Endothelial cell of umbilical vein (primary cell): ENCODE measurements around the gene UNCX. TPM values are rescaled to one million over a fixed set of nuclear protein-coding genes. Genes with fewer than 3 reads are reported as not detected.

ENCODE experiments used
- BruUV-seq: library from RNA; stranded (reverse); fragments of 400-500 nt; replicated peaks from 2 replicates; lab custom pipeline; 2021; lab: Mats Ljungman, UMichigan
- CTCF ChIA-PET: fragments of 300-600, 350-600 bp; sonication (Branson Sonifier 250); formaldehyde crosslinking; loops from one replicate; lab custom pipeline; 2021; ENCODE audit warnings: antibody characterized with exemption, inconsistent platforms; lab: Charles Lee
- POLR2A ChIA-PET: fragments of 300-600, 350-600 bp; sonication (Branson Sonifier 250); formaldehyde crosslinking; loops from one replicate; lab custom pipeline; 2021; ENCODE audit warnings: antibody characterized with exemption, inconsistent platforms; lab: Charles Lee
- DNase-seq: peaks from one replicate; pipeline ENCODE4 v3.0.0-alpha.2; 2011; ENCODE audit warnings: low read depth, low spot score
- FAIRE-seq: peaks from 2 replicates; lab custom pipeline; 2011; peaks lifted over from hg19 to GRCh38; lab: Jason Lieb, UNC
- H2AFZ ChIP-seq: 2 replicates; pipeline ENCODE4 v1.6.0; 2012; ENCODE audit warnings: low read depth, low read length, control low read depth, inconsistent platforms
- H3K27ac ChIP-seq: 2 replicates; pipeline ENCODE4 v1.5.1; 2011; ENCODE audit warnings: low read depth, mild to moderate bottlenecking, control low read depth, low read length, moderate library complexity; ENCODE audit not compliant: insufficient read depth
- H3K27me3 ChIP-seq, 2 experiments: 2 replicates each; pipeline versions ENCODE4 v1.6.0 to v1.6.1; 2011; ENCODE audit warnings: low read length in 2 of 2, mixed read lengths in 1 of 2; ENCODE audit not compliant: control insufficient read depth in 2 of 2, insufficient read depth in 2 of 2
- H3K36me3 ChIP-seq, 2 experiments: 2 replicates in 1 of 2; 3 replicates in 1 of 2; pipeline ENCODE4 v1.5.1; 2011; ENCODE audit warnings: low read length in 2 of 2, mild to moderate bottlenecking in 1 of 2, moderate library complexity in 1 of 2; ENCODE audit not compliant: control insufficient read depth in 2 of 2, insufficient read depth in 2 of 2; ENCODE audit errors: extremely low read depth in 1 of 2
- H3K4me1 ChIP-seq: 3 replicates; pipeline ENCODE4 v1.5.1; 2011; ENCODE audit warnings: mild to moderate bottlenecking, low read length; ENCODE audit not compliant: control insufficient read depth, insufficient read depth; ENCODE audit errors: extremely low read depth
- H3K4me2 ChIP-seq: 2 replicates; pipeline ENCODE4 v1.6.1; 2011; ENCODE audit warnings: low read length, control low read depth, mixed read lengths; ENCODE audit not compliant: insufficient read depth
- H3K4me3 ChIP-seq, 3 experiments: fragments of 200-600 bp in 1 of 3; sonication (generic), shearing (Covaris generic) in 1 of 3; replicated peaks in 1 of 3; 2 replicates each; pipeline ENCODE4 v1.5.1; 2011 to 2016; ENCODE audit warnings: control low read depth in 3 of 3, low read length in 3 of 3, mild to moderate bottlenecking in 2 of 3, inconsistent platforms in 1 of 3, low read depth in 1 of 3, moderate library complexity in 1 of 3; ENCODE audit not compliant: insufficient read depth in 1 of 3
- H3K79me2 ChIP-seq: 2 replicates; pipeline ENCODE4 v1.6.0; 2012; ENCODE audit warnings: low read length, inconsistent platforms; ENCODE audit not compliant: control insufficient read depth, insufficient read depth
- H3K9ac ChIP-seq: replicated peaks from 2 replicates; pipeline ENCODE3; 2011; ENCODE audit warnings: low read length, control low read depth; ENCODE audit not compliant: insufficient read depth; ENCODE audit errors: extremely low read depth
- H3K9me1 ChIP-seq: replicated peaks from 3 replicates; pipeline ENCODE4 v1.6.0; 2011; ENCODE audit warnings: mild to moderate bottlenecking, low read length; ENCODE audit not compliant: control insufficient read depth, insufficient read depth; ENCODE audit errors: extremely low read depth
- H3K9me3 ChIP-seq: replicated peaks from 2 replicates; pipeline ENCODE4 v1.5.1; 2012; ENCODE audit warnings: low read length, inconsistent platforms; ENCODE audit not compliant: control insufficient read depth, insufficient read depth
- H4K20me1 ChIP-seq: replicated peaks from 2 replicates; pipeline ENCODE3; 2011; ENCODE audit warnings: mild to moderate bottlenecking, low read length; ENCODE audit not compliant: control insufficient read depth, insufficient read depth; ENCODE audit errors: extremely low read depth
- CTCF ChIP-seq, 2 donors: IDR thresholded peaks; 1 replicate in 1 of 2; 2 replicates in 1 of 2; pipeline ENCODE4 v1.5.1; 2011; ENCODE audit warnings: low read length in 2 of 2, mild to moderate bottlenecking in 2 of 2, moderate library complexity in 2 of 2, control low read depth in 1 of 2, inconsistent platforms in 1 of 2, low read depth in 1 of 2; ENCODE audit not compliant: insufficient read depth in 1 of 2; ENCODE audit errors: extremely low read depth in 1 of 2
- EZH2 ChIP-seq: IDR thresholded peaks from 2 replicates; pipeline ENCODE4 v1.6.1; 2012; ENCODE audit warnings: borderline replicate concordance, low read depth, mild to moderate bottlenecking, moderate library complexity, low read length, inconsistent platforms; ENCODE audit not compliant: severe bottlenecking
- FOS ChIP-seq: IDR thresholded peaks from 2 replicates; pipeline ENCODE4 v1.6.1; 2011; ENCODE audit warnings: mild to moderate bottlenecking, low read length, moderate library complexity, borderline replicate concordance; ENCODE audit not compliant: insufficient read depth
- GATA2 ChIP-seq: IDR thresholded peaks from 2 replicates; pipeline ENCODE4 v1.7.0; 2011; ENCODE audit warnings: low read depth, mild to moderate bottlenecking, moderate library complexity, mixed read lengths, low read length; ENCODE audit not compliant: insufficient read length, insufficient read depth
- MAX ChIP-seq: IDR thresholded peaks from 2 replicates; pipeline ENCODE4 v1.6.1; 2011; ENCODE audit not compliant: insufficient read depth, insufficient read length
- MYC ChIP-seq: IDR thresholded peaks from one replicate; pipeline ENCODE4 v1.6.1; 2011; ENCODE audit warnings: mild to moderate bottlenecking, low read depth, low read length
- POLR2AphosphoS5 ChIP-seq: IDR thresholded peaks from 2 replicates; pipeline ENCODE4 v1.6.1; 2012; ENCODE audit warnings: low read depth, mild to moderate bottlenecking, control low read depth, low read length, moderate library complexity; ENCODE audit not compliant: insufficient read depth
- dilution Hi-C: fragments of 300-500 bp; cut with MboI; formaldehyde crosslinking; loops from one replicate; pipeline ENCODE4 v1.15.0; 2019; ENCODE audit warnings: low sequenced_read_pairs; ENCODE audit not compliant: extremely low pct_ligation_motif_present
- intact Hi-C: fragments of 100-400 bp; cut with micrococcal nuclease; formaldehyde crosslinking; loops from one replicate; pipeline ENCODE4 v1.10.0; 2022
- polyA plus RNA-seq, 4 experiments: library from polyadenylated mRNA; depleted of rRNA in 3 of 4; stranded (reverse) in 3 of 4; unstranded in 1 of 4; fragments of >200 nt; gene quantifications; 2 replicates each; pipeline versions ENCODE4 v1.2.1 to v1.2.3, GENCODE V29; 2011 to 2012; ENCODE audit warnings: missing spikeins in 1 of 4
- total RNA-seq: library from RNA; stranded (reverse); gene quantifications from 2 replicates; pipeline ENCODE4 v1.2.3, GENCODE V29; 2021

Gene UNCX
- total and polyA plus RNA-seq, 2 donors (not counting 3 experiments of a cell fraction or from before 2014, with no cell fraction given): not detected

- dilution Hi-C loops (no loop called here), intact Hi-C loops (no loop called here)
- Histone ChIP-seq H3K4me2 (no peak overlapping the region), H3K4me1 (no peaks in the 10 kb centered on the region), H3K9me1 (no peaks in the 10 kb centered on the region), H2AFZ (no peak overlapping the region), H4K20me1 (peaks cover 5% of the 10 kb centered on the region), H3K36me3 (no peaks in the 10 kb centered on the region), H3K9ac (no peak overlapping the region), H3K9me3 (no peaks in the 10 kb centered on the region), H3K27me3 (peaks cover 82 to 97% of the 10 kb centered on the region in 2 experiments), H3K27ac (no peak overlapping the region), H3K79me2 (no peaks in the 10 kb centered on the region), H3K4me3 (no peak overlapping the region)
- DNase-seq (no peak), FAIRE-seq (no peak)
- ChIA-PET POLR2A (no interaction called here), CTCF (interaction anchor here (1.5 kb wide), 1 partner anchor 10 kb away, joined by 3 read pairs; no protein-coding TSS in a partner anchor)
- TF ChIP-seq EZH2 (peak; percentile 52), MYC (no peak)
- no TSS peak for BruUV-seq
These were observed 10.8 kb downstream of the UNCX start for GRCh38 chr7:1243290-1243963.

GRCh38 chr7:1243964-1244416, 11.3 kb downstream of the UNCX start:
- CTCF ChIA-PET: no interaction called here
- POLR2A ChIA-PET: no interaction called here
- Histone ChIP-seq H3K4me1 (no peaks in the 10 kb centered on the region), H3K4me2 (no peak overlapping the region), H3K27ac (no peak overlapping the region), H3K27me3 (peaks cover 82 to 97% of the 10 kb centered on the region in 2 experiments), H3K9me3 (no peaks in the 10 kb centered on the region), H3K9ac (no peak overlapping the region), H3K4me3 (no peak overlapping the region), H3K79me2 (no peaks in the 10 kb centered on the region), H3K9me1 (no peaks in the 10 kb centered on the region), H4K20me1 (peaks cover 5% of the 10 kb centered on the region), H2AFZ (no peak overlapping the region), H3K36me3 (no peaks in the 10 kb centered on the region)
- no peak for FAIRE-seq
- no peak for DNase-seq
- no TSS peak for BruUV-seq
- dilution Hi-C loops (no loop called here), intact Hi-C loops (no loop called here)
- TF ChIP-seq EZH2 (peak; percentile 46), CTCF (IDR thresholded peaks at IDR 0.05; ENCODE audit: extremely low read depth in 1 of 2, insufficient read depth in 1 of 2, low read depth in 1 of 2, low read length in 2 of 2) (no peak), FOS (no peak), POLR2AphosphoS5 (no peak), MAX (no peak), GATA2 (no peak)
